ENCODE measurements around the gene GPR34. TPM values are rescaled to one million over a fixed set of nuclear protein-coding genes. Genes with fewer than 3 reads are reported as not detected.

GPR34 gene
- polyA plus RNA-seq, 1 donor from 2014 or later, result not detected

DNA sequence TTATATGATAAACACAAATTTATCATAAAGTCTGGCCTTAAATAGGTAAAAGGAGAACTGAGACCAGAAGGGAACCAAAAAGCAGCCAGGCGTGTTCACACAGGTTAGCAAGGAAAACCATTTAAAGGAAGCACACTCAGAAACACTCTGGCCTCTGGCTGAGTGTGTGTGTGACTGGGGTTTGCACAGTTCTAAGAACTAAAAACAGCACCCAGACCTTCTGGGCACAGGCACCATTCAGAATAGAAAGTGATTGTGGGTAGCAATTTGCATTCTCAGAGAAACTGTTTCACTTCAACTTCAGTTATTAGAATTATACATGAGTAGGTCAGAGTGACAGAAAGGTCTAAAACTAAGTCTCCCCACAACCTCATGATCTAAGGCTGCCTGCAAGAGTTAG, 45.2 kb downstream of the GPR34 start:
- Histone ChIP-seq H3F3A (ENCODE audit: insufficient read depth, low read length, poor library complexity, severe bottlenecking) (no peaks in the 10 kb centered on the region), H3K4me2 (ENCODE audit: low read length) (no peak overlapping the region), H3K79me2 (replicated peaks; ENCODE audit: insufficient read depth, low read length) (no peaks in the 10 kb centered on the region), H3K4me3 (ENCODE audit: low read length) (no peak overlapping the region), H3K9me3 (ENCODE audit: low read length) (no peaks in the 10 kb centered on the region), H3K27me3 (ENCODE audit: insufficient read depth, low read depth, low read length) (no peaks in the 10 kb centered on the region), H4K20me1 (ENCODE audit: insufficient read depth) (no peaks in the 10 kb centered on the region), H2AFZ (ENCODE audit: low read depth, low read length) (no peak overlapping the region), H3K9me2 (ENCODE audit: insufficient read depth, low read length) (no peaks in the 10 kb centered on the region), H3K36me3 (ENCODE audit: insufficient read depth, low read length) (no peaks in the 10 kb centered on the region), H3K9ac (ENCODE audit: low read length) (no peak overlapping the region), H3K27ac (ENCODE audit: low read length) (no peak overlapping the region)
- no peak for TF ChIP-seq RAD21 (conservative IDR thresholded peaks at IDR 0.05)
- TF ChIP-seq, protein P1, sequence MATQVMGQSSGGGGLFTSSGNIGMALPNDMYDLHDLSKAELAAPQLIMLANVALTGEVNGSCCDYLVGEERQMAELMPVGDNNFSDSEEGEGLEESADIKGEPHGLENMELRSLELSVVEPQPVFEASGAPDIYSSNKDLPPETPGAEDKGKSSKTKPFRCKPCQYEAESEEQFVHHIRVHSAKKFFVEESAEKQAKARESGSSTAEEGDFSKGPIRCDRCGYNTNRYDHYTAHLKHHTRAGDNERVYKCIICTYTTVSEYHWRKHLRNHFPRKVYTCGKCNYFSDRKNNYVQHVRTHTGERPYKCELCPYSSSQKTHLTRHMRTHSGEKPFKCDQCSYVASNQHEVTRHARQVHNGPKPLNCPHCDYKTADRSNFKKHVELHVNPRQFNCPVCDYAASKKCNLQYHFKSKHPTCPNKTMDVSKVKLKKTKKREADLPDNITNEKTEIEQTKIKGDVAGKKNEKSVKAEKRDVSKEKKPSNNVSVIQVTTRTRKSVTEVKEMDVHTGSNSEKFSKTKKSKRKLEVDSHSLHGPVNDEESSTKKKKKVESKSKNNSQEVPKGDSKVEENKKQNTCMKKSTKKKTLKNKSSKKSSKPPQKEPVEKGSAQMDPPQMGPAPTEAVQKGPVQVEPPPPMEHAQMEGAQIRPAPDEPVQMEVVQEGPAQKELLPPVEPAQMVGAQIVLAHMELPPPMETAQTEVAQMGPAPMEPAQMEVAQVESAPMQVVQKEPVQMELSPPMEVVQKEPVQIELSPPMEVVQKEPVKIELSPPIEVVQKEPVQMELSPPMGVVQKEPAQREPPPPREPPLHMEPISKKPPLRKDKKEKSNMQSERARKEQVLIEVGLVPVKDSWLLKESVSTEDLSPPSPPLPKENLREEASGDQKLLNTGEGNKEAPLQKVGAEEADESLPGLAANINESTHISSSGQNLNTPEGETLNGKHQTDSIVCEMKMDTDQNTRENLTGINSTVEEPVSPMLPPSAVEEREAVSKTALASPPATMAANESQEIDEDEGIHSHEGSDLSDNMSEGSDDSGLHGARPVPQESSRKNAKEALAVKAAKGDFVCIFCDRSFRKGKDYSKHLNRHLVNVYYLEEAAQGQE (IDR thresholded peaks at IDR 0.05; ENCODE audit: borderline replicate concordance), result no peak
- TF ChIP-seq, protein P2, sequence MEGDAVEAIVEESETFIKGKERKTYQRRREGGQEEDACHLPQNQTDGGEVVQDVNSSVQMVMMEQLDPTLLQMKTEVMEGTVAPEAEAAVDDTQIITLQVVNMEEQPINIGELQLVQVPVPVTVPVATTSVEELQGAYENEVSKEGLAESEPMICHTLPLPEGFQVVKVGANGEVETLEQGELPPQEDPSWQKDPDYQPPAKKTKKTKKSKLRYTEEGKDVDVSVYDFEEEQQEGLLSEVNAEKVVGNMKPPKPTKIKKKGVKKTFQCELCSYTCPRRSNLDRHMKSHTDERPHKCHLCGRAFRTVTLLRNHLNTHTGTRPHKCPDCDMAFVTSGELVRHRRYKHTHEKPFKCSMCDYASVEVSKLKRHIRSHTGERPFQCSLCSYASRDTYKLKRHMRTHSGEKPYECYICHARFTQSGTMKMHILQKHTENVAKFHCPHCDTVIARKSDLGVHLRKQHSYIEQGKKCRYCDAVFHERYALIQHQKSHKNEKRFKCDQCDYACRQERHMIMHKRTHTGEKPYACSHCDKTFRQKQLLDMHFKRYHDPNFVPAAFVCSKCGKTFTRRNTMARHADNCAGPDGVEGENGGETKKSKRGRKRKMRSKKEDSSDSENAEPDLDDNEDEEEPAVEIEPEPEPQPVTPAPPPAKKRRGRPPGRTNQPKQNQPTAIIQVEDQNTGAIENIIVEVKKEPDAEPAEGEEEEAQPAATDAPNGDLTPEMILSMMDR (IDR thresholded peaks at IDR 0.05; ENCODE audit: poor library complexity, severe bottlenecking), result no peak
- TF ChIP-seq SMC3 (conservative IDR thresholded peaks at IDR 0.05; ENCODE audit: poor library complexity), result no peak
- no peak for TF ChIP-seq POLR2AphosphoS5 (IDR thresholded peaks at IDR 0.05)
- TF ChIP-seq EZH2 (IDR thresholded peaks at IDR 0.05; ENCODE audit: borderline replicate concordance, insufficient read depth, low read length, poor library complexity, severe bottlenecking), result no peak

DNA sequence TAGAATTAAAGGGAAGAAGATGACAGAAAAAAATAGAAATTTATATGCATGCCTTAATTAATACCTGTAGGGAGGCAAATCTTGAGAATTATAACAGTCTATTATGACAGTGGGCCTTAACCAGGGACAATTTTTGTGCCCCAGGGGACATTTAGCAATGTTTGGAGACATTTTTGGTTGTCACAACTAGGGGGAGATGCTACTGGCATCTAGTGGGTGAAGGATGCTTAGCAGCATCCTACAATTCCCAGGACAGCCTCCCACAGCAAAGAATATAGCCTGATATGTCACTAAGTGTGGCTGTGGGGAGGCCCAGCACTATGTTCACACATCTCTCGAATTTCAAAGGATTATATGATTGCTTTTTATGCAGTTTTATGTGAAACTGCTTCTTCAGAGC, 45.8 kb downstream of the GPR34 start:
- Histone ChIP-seq H4K20me1 (ENCODE audit: insufficient read depth) (no peaks in the 10 kb centered on the region), H3K4me2 (ENCODE audit: low read length) (no peak overlapping the region), H3K9me2 (ENCODE audit: insufficient read depth, low read length) (no peaks in the 10 kb centered on the region), H3F3A (ENCODE audit: insufficient read depth, low read length, poor library complexity, severe bottlenecking) (no peaks in the 10 kb centered on the region), H3K27ac (ENCODE audit: low read length) (no peak overlapping the region), H2AFZ (ENCODE audit: low read depth, low read length) (no peak overlapping the region), H3K4me3 (ENCODE audit: low read length) (no peak overlapping the region), H3K36me3 (ENCODE audit: insufficient read depth, low read length) (no peaks in the 10 kb centered on the region), H3K9me3 (ENCODE audit: low read length) (no peaks in the 10 kb centered on the region), H3K79me2 (replicated peaks; ENCODE audit: insufficient read depth, low read length) (no peaks in the 10 kb centered on the region), H3K27me3 (ENCODE audit: insufficient read depth, low read depth, low read length) (no peaks in the 10 kb centered on the region), H3K9ac (ENCODE audit: low read length) (no peak overlapping the region)
- TF ChIP-seq EP300 (conservative IDR thresholded peaks at IDR 0.05; ENCODE audit: poor library complexity, severe bottlenecking), result no peak
- TF ChIP-seq, protein P1 (IDR thresholded peaks at IDR 0.05; ENCODE audit: borderline replicate concordance), result no peak
- TF ChIP-seq TAF1 (IDR thresholded peaks at IDR 0.05; ENCODE audit: low read depth), result no peak
- peak; percentile 43 for TF ChIP-seq RAD21 (conservative IDR thresholded peaks at IDR 0.05)
- no peak for TF ChIP-seq POLR2AphosphoS5 (IDR thresholded peaks at IDR 0.05)
- TF ChIP-seq SMC3 (conservative IDR thresholded peaks at IDR 0.05; ENCODE audit: poor library complexity), result peak; percentile 28
- TF ChIP-seq MXI1 (conservative IDR thresholded peaks at IDR 0.05; ENCODE audit: poor library complexity, severe bottlenecking), result no peak
- TF ChIP-seq, protein P2 (IDR thresholded peaks at IDR 0.05; ENCODE audit: poor library complexity, severe bottlenecking), result peak; percentile 40
- TF ChIP-seq EZH2 (IDR thresholded peaks at IDR 0.05; ENCODE audit: borderline replicate concordance, insufficient read depth, low read length, poor library complexity, severe bottlenecking), result no peak
